Measurements from ENCODE around the gene NDUFB10. TPM values are rescaled to one million over a fixed set of nuclear protein-coding genes. Genes with fewer than 3 reads are reported as not detected.

Gene NDUFB10
- total RNA-seq: 168 and 283 TPM in 2 replicates

GRCh38 chr16:1959269-1960039, at the start of gene NDUFB10:
Gene NDUFB10, plus strand, starts transcription at chr16:1959538. Its CDS starts 87 bp downstream, at chr16:1959625.

GRCh38 chr16:1918351-1919326, 40.7 kb upstream of the NDUFB10 start, which contains the start of gene HS3ST6:
Gene HS3ST6, minus strand, starts transcription at chr16:1918415. Its CDS starts 92 bp downstream, at chr16:1918323.

GRCh38 chr16:1942810-1943726, 16.3 kb upstream of the NDUFB10 start, which contains the start of gene MSRB1:
Gene MSRB1, minus strand, starts transcription at chr16:1943199. Its CDS starts 43 bp downstream, at chr16:1943156.

GRCh38 chr16:1964506-1965395, 5.4 kb downstream of the NDUFB10 start, which contains the start of gene RPS2:
Gene RPS2, minus strand, starts transcription at chr16:1964826. Its CDS starts 201 bp downstream, at chr16:1964625.

GRCh38 chr16:1966460-1966859, 7.1 kb downstream of the NDUFB10 start, which contains the start of gene RNF151:
Gene RNF151, plus strand, starts transcription at chr16:1966856. Its CDS starts 26 bp downstream, at chr16:1966882.

GRCh38 chr16:1971796-1972489, 12.6 kb downstream of the NDUFB10 start, which contains the start of gene TBL3:
Gene TBL3, plus strand, starts transcription at chr16:1972053. Its CDS starts 112 bp downstream, at chr16:1972165.

GRCh38 chr16:1981398-1981836, 22.1 kb downstream of the NDUFB10 start, which contains the start of gene NOXO1:
Gene NOXO1, minus strand, starts transcription at chr16:1981469. Its CDS starts 290 bp downstream, at chr16:1981179.

GRCh38 chr16:1983544-1984346, 24.4 kb downstream of the NDUFB10 start, which contains the start of gene GFER:
Gene GFER, plus strand, starts transcription at chr16:1984193. Its CDS starts 26 bp downstream, at chr16:1984219.

GRCh38 chr16:1989209-1990100, 30.1 kb downstream of the NDUFB10 start, which contains the start of gene SYNGR3:
Gene SYNGR3, plus strand, starts transcription at chr16:1989970. Its CDS starts 133 bp downstream, at chr16:1990103.

GRCh38 chr16:2009791-2010510, 50.6 kb downstream of the NDUFB10 start, which contains the start of gene ZNF598:
Gene ZNF598, minus strand, starts transcription at chr16:2009821.

Other genes with a start within 250 kb of the NDUFB10 start
- 53.2 and 65.0 TPM in 2 replicates for gene NME3, start 188.0 kb upstream of the NDUFB10 start, total RNA-seq
- gene EME2, start 186.7 kb upstream of the NDUFB10 start, total RNA-seq: 2.6 and 3.3 TPM in 2 replicates
- gene MRPS34, start 186.4 kb upstream of the NDUFB10 start, total RNA-seq: 136 and 217 TPM in 2 replicates
- gene SPSB3, start 177.0 kb upstream of the NDUFB10 start, total RNA-seq: 29.6 and 50.4 TPM in 2 replicates
- 95.2 and 178 TPM in 2 replicates for gene NUBP2, start 176.6 kb upstream of the NDUFB10 start, total RNA-seq
- not detected in 2 replicates for gene IGFALS, start 165.8 kb upstream of the NDUFB10 start, total RNA-seq
- gene HAGH, start 132.7 kb upstream of the NDUFB10 start, total RNA-seq: 59.8 and 73.5 TPM in 2 replicates
- gene FAHD1, start 132.3 kb upstream of the NDUFB10 start, total RNA-seq: 32.2 and 34.9 TPM in 2 replicates
- 0.08 TPM in 1 of 2 replicates, not detected in the other for gene MEIOB, start 87.4 kb upstream of the NDUFB10 start, total RNA-seq
- gene HS3ST6, start 41.1 kb upstream of the NDUFB10 start, total RNA-seq: not detected in 2 replicates
- gene MSRB1, start 16.3 kb upstream of the NDUFB10 start, total RNA-seq: 6.3 and 6.4 TPM in 2 replicates
- gene RPL3L, start 4.8 kb upstream of the NDUFB10 start, total RNA-seq: 0.55 TPM in 1 of 2 replicates, not detected in the other
- 4,608 and 4,861 TPM in 2 replicates for gene RPS2, start 5.3 kb downstream of the NDUFB10 start, total RNA-seq
- 0.16 TPM in 1 of 2 replicates, not detected in the other for gene RNF151, start 7.3 kb downstream of the NDUFB10 start, total RNA-seq
- 85.0 and 114 TPM in 2 replicates for gene TBL3, start 12.5 kb downstream of the NDUFB10 start, total RNA-seq
- 1.2 and 2.1 TPM in 2 replicates for gene NOXO1, start 21.9 kb downstream of the NDUFB10 start, total RNA-seq
- gene GFER, start 24.7 kb downstream of the NDUFB10 start, total RNA-seq: 21.3 and 23.3 TPM in 2 replicates
- gene SYNGR3, start 30.4 kb downstream of the NDUFB10 start, total RNA-seq: 0.68 and 5.4 TPM in 2 replicates
- gene ZNF598, start 50.3 kb downstream of the NDUFB10 start, total RNA-seq: 62.8 and 87.5 TPM in 2 replicates
- gene NPW, start 60.2 kb downstream of the NDUFB10 start, total RNA-seq: 0.68 TPM in 1 of 2 replicates, not detected in the other
- 7.6 and 7.9 TPM in 2 replicates for gene NHERF2, start 67.4 kb downstream of the NDUFB10 start, total RNA-seq
- gene NTHL1, start 88.3 kb downstream of the NDUFB10 start, total RNA-seq: 23.2 and 40.5 TPM in 2 replicates
- 22.3 and 23.4 TPM in 2 replicates for gene TSC2, start 88.4 kb downstream of the NDUFB10 start, total RNA-seq
- 44.1 and 44.7 TPM in 2 replicates for gene PKD1, start 176.4 kb downstream of the NDUFB10 start, total RNA-seq
- gene RAB26, start 189.1 kb downstream of the NDUFB10 start, total RNA-seq: not detected in 2 replicates
- gene TRAF7, start 196.2 kb downstream of the NDUFB10 start, total RNA-seq: 70.1 and 85.1 TPM in 2 replicates
- under 0.01 and 0.16 TPM in 2 replicates for gene CASKIN1, start 237.1 kb downstream of the NDUFB10 start, total RNA-seq
- gene MLST8, start 245.9 kb downstream of the NDUFB10 start, total RNA-seq: 94.2 and 110 TPM in 2 replicates